ENCODE results near the gene MT1G.

- TF ChIP-seq POLR2A (IDR thresholded peaks at IDR 0.05) (no peak), CTCF (IDR thresholded peaks at IDR 0.05) (no peak)
These were observed 20.0 kb downstream of the MT1G start for GRCh38 chr16:56647641-56648431.

Data from thyroid gland (tissue), 4 donors.